H9 (cell line): ENCODE measurements around the gene OR2A5. TPM values are rescaled to one million over a fixed set of nuclear protein-coding genes. Genes with fewer than 3 reads are reported as not detected.

ENCODE experiments used
- DNase-seq: peaks from one replicate; pipeline ENCODE4 v3.0.0-alpha.2; 2017
- H2AFZ ChIP-seq: one replicate; pipeline ENCODE4 v1.6.1; 2013; ENCODE audit warnings: mild to moderate bottlenecking, low read length, control low read depth, moderate library complexity
- H2AK5ac ChIP-seq: 2 replicates; pipeline ENCODE4 v1.6.1; 2013; ENCODE audit warnings: low read length, control low read depth, mixed read lengths; ENCODE audit not compliant: insufficient read length
- H2BK120ac ChIP-seq: one replicate; pipeline ENCODE4 v1.6.1; 2013; ENCODE audit warnings: low read depth, mild to moderate bottlenecking, low read length, control low read depth, inconsistent platforms; ENCODE audit not compliant: poor library complexity, severe bottlenecking
- H2BK12ac ChIP-seq: 2 replicates; pipeline ENCODE4 v1.6.1; 2013; ENCODE audit warnings: low read length, control low read depth, mixed read lengths, low read depth; ENCODE audit not compliant: insufficient read length
- H2BK15ac ChIP-seq: 2 replicates; pipeline ENCODE4 v1.6.1; 2013; ENCODE audit warnings: low read depth, low read length, control low read depth
- H2BK20ac ChIP-seq: one replicate; pipeline ENCODE4 v1.6.1; 2013; ENCODE audit warnings: low read depth, mild to moderate bottlenecking, low read length, control low read depth, inconsistent platforms; ENCODE audit not compliant: poor library complexity, severe bottlenecking
- H2BK5ac ChIP-seq: 2 replicates; pipeline ENCODE4 v1.6.1; 2013; ENCODE audit warnings: low read length, control low read depth, mixed read lengths; ENCODE audit not compliant: insufficient read length
- H3K14ac ChIP-seq: 2 replicates; pipeline ENCODE4 v1.6.1; 2013; ENCODE audit warnings: low read length, control low read depth; ENCODE audit not compliant: insufficient read depth
- H3K18ac ChIP-seq: 2 replicates; pipeline ENCODE4 v1.6.1; 2013; ENCODE audit warnings: low read depth, mild to moderate bottlenecking, mixed read lengths, low read length, control low read depth; ENCODE audit not compliant: insufficient read length
- H3K23ac ChIP-seq: 2 replicates; pipeline ENCODE4 v1.6.1; 2013; ENCODE audit warnings: low read length, control low read depth, mixed read lengths, low read depth; ENCODE audit not compliant: insufficient read length
- H3K23me2 ChIP-seq: 2 replicates; pipeline ENCODE4 v1.6.1; 2013; ENCODE audit warnings: low read depth, mild to moderate bottlenecking, mixed read lengths, low read length, control low read depth; ENCODE audit not compliant: insufficient read length, poor library complexity, severe bottlenecking
- H3K27ac ChIP-seq: 2 replicates; pipeline ENCODE4 v1.5.1; 2013; ENCODE audit warnings: low read length, control low read depth, mixed read lengths, low read depth; ENCODE audit not compliant: insufficient read length
- H3K27me3 ChIP-seq: 2 replicates; pipeline ENCODE4 v1.6.1; 2013; ENCODE audit warnings: low read length, control low read depth, inconsistent platforms; ENCODE audit not compliant: insufficient read depth
- H3K4ac ChIP-seq: 2 replicates; pipeline ENCODE4 v1.6.1; 2013; ENCODE audit warnings: low read depth, mild to moderate bottlenecking, control low read depth, inconsistent platforms, low read length, moderate library complexity
- H3K4me1 ChIP-seq: 2 replicates; pipeline ENCODE4 v1.6.1; 2013; ENCODE audit warnings: low read length, control low read depth, inconsistent platforms; ENCODE audit not compliant: insufficient read depth
- H3K4me2 ChIP-seq: 2 replicates; pipeline ENCODE4 v1.6.1; 2013; ENCODE audit warnings: low read length, control low read depth, mixed read lengths; ENCODE audit not compliant: insufficient read length, insufficient read depth
- H3K56ac ChIP-seq: 2 replicates; pipeline ENCODE4 v1.6.1; 2013; ENCODE audit warnings: low read depth, mild to moderate bottlenecking, mixed read lengths, low read length, control low read depth; ENCODE audit not compliant: insufficient read length
- H3K79me1 ChIP-seq: 2 replicates; pipeline ENCODE4 v1.6.1; 2013; ENCODE audit warnings: low read depth, mild to moderate bottlenecking, moderate library complexity, low read length, control low read depth, inconsistent platforms; ENCODE audit not compliant: insufficient read depth, poor library complexity, severe bottlenecking
- H3K79me2 ChIP-seq: 2 replicates; pipeline ENCODE4 v1.6.1; 2013; ENCODE audit warnings: low read length, control low read depth, inconsistent platforms; ENCODE audit not compliant: insufficient read depth
- H3K9ac ChIP-seq: 2 replicates; pipeline ENCODE4 v1.6.1; 2013; ENCODE audit warnings: low read length, control low read depth, mixed read lengths; ENCODE audit not compliant: insufficient read length; ENCODE audit errors: extremely low read depth
- H3K9me3 ChIP-seq: one replicate; pipeline ENCODE4 v1.6.1; 2013; ENCODE audit warnings: low read depth, low read length, inconsistent platforms; ENCODE audit not compliant: control insufficient read depth
- H3T11ph ChIP-seq: one replicate; pipeline ENCODE4 v1.6.1; 2013; ENCODE audit warnings: mild to moderate bottlenecking, low read length, control low read depth, inconsistent platforms
- H4K20me1 ChIP-seq: one replicate; pipeline ENCODE4 v1.6.1; 2013; ENCODE audit not compliant: control insufficient read depth, insufficient read length, insufficient read depth
- H4K5ac ChIP-seq: 2 replicates; pipeline ENCODE4 v1.6.1; 2013; ENCODE audit warnings: low read depth, mild to moderate bottlenecking, mixed read lengths, low read length, control low read depth; ENCODE audit not compliant: insufficient read length
- H4K8ac ChIP-seq: replicated peaks from 2 replicates; pipeline ENCODE4 v1.6.1; 2013; ENCODE audit warnings: low read length, control low read depth, mixed read lengths, low read depth; ENCODE audit not compliant: insufficient read length
- H4K91ac ChIP-seq: 2 replicates; pipeline ENCODE4 v1.6.1; 2013; ENCODE audit warnings: low read depth, mild to moderate bottlenecking, moderate library complexity, mixed read lengths, low read length, control low read depth; ENCODE audit not compliant: insufficient read length
- H3K27ac Mint-ChIP-seq, 3 experiments: 2 replicates in 2 of 3; 3 replicates in 1 of 3; pipeline ENCODE4 v1.8.0; 2020 to 2021; ENCODE audit warnings: mixed read lengths in 3 of 3, mild to moderate bottlenecking in 1 of 3, moderate library complexity in 1 of 3
- H3K27me3 Mint-ChIP-seq: 2 replicates; pipeline ENCODE4 v1.8.0; 2021; ENCODE audit warnings: low read depth, mild to moderate bottlenecking, moderate library complexity, mixed read lengths
- H3K36me3 Mint-ChIP-seq, 3 experiments: 2 replicates in 2 of 3; 3 replicates in 1 of 3; pipeline ENCODE4 v1.8.0; 2020 to 2021; ENCODE audit warnings: low read depth in 3 of 3, mixed read lengths in 3 of 3; ENCODE audit not compliant: insufficient read depth in 1 of 3
- H3K4me1 Mint-ChIP-seq, 2 experiments: 2 replicates each; pipeline ENCODE4 v1.8.0; 2020; ENCODE audit warnings: mixed read lengths in 2 of 2
- H3K4me3 Mint-ChIP-seq, 2 experiments: 2 replicates in 1 of 2; 3 replicates in 1 of 2; pipeline ENCODE4 v1.8.0; 2020 to 2021; ENCODE audit warnings: mild to moderate bottlenecking in 2 of 2, mixed read lengths in 2 of 2, moderate library complexity in 1 of 2
- H3K9me3 Mint-ChIP-seq, 2 experiments: 2 replicates in 1 of 2; 3 replicates in 1 of 2; pipeline ENCODE4 v1.8.0; 2020; ENCODE audit warnings: mild to moderate bottlenecking in 2 of 2, mixed read lengths in 2 of 2, moderate library complexity in 1 of 2
- CTCF ChIP-seq: fragments of 200-600 bp; sonication (generic); conservative IDR thresholded peaks from 3 replicates; pipeline ENCODE4 v1.8.0; 2021; ENCODE audit warnings: antibody characterized with exemption, mild to moderate bottlenecking
- WGBS: extraction: QIAGEN DNeasy Blood & Tissue Kit; methylation state at CpG from one replicate; pipeline ENCODE4 v1.1.7; 2013; ENCODE audit warnings: missing lambda C conversion rate, low lambda C conversion rate, mixed read lengths; ENCODE audit not compliant: insufficient read length; ENCODE audit errors: extremely low coverage; 5-methylcytosine and 5-hydroxymethylcytosine counted together
- total RNA-seq: library from RNA; stranded (reverse); gene quantifications from 2 replicates; pipeline ENCODE4 v1.2.1, GENCODE V29; 2021

Gene OR2A5
- total RNA-seq, 1 experiment from 2014 or later, result not detected

GRCh38 chr7:144018065-144018464 lies 30.7 kb upstream of the OR2A5 start:
- Histone ChIP-seq H3K27me3 (no peaks in the 10 kb centered on the region), H2BK120ac (no peak overlapping the region), H2BK20ac (no peak overlapping the region), H3K9me3 (no peaks in the 10 kb centered on the region), H2BK5ac (no peak overlapping the region), H3T11ph (no peak overlapping the region), H3K4me2 (no peak overlapping the region), H3K4ac (no peak overlapping the region), H3K23ac (no peak overlapping the region), H2AK5ac (no peak overlapping the region), H3K23me2 (no peaks in the 10 kb centered on the region), H2BK12ac (no peak overlapping the region), H3K9ac (no peak overlapping the region), H3K79me1 (no peaks in the 10 kb centered on the region), H4K5ac (no peak overlapping the region), H4K8ac (no peak overlapping the region), H4K20me1 (no peaks in the 10 kb centered on the region), H3K56ac (no peak overlapping the region), H3K18ac (no peak overlapping the region), H4K91ac (no peak overlapping the region), H3K27ac (no peak overlapping the region), H3K14ac (no peak overlapping the region), H2AFZ (no peak overlapping the region), H2BK15ac (no peak overlapping the region), H3K79me2 (no peaks in the 10 kb centered on the region), H3K4me1 (no peaks in the 10 kb centered on the region)
- Mint-ChIP-seq H3K4me3 (no peak overlapping the region), H3K36me3 (no peaks in the 10 kb centered on the region; a peak in 1 of 7 replicates), H3K4me1 (peaks cover 6 to 10% of the 10 kb centered on the region in 2 experiments; a peak in 3 of 4 replicates), H3K27ac (no peak overlapping the region), H3K27me3 (peaks cover 2% of the 10 kb centered on the region; the same call in 1 of the 2 replicates), H3K9me3 (peaks cover 0 to 4% of the 10 kb centered on the region in 2 experiments; a peak in 4 of 5 replicates)
- no CpG with 5 or more reads among the region's 4 CpGs for WGBS
- DNase-seq, result no peak
- TF ChIP-seq CTCF, result no peak
